Psoas muscle (tissue), 8 donors: Measurements from ENCODE around the gene NEMF. TPM values are rescaled to one million over a fixed set of nuclear protein-coding genes. Genes with fewer than 3 reads are reported as not detected.
"Not testable (repeated sequence)": the region's sequence is repeated elsewhere in the genome, so short reads cannot be mapped to it uniquely, and the experiment has no call there.

Experiments
- ATAC-seq, 4 donors: fragments of 200-7000 bp; cut with Tn5 transposase; one replicate each; pipeline ENCODE4 v1.9.1; 2020; ENCODE audit warnings: moderate library complexity in 3 of 4, mild to moderate bottlenecking in 2 of 4
- DNase-seq, 2 donors: peaks; one replicate each; pipeline ENCODE4 v3.0.0-alpha.2; 2020
- H3K27ac ChIP-seq: fragments of 200-600 bp; one replicate; pipeline ENCODE4 v1.8.0; 2022
- H3K27me3 ChIP-seq, 3 donors: fragments of 200-600 bp in 1 of 3; one replicate each; pipeline versions ENCODE4 v1.6.1 to v1.8.0; 2013 to 2022; ENCODE audit warnings: low read length in 2 of 3, mild to moderate bottlenecking in 2 of 3, moderate library complexity in 1 of 3; ENCODE audit not compliant: insufficient read depth in 3 of 3
- H3K36me3 ChIP-seq, 2 donors: fragments of 200-600 bp in 1 of 2; one replicate each; pipeline versions ENCODE4 v1.6.1 to v1.8.0; 2013 to 2022; ENCODE audit warnings: low read depth in 1 of 2, mild to moderate bottlenecking in 1 of 2, moderate library complexity in 1 of 2; ENCODE audit not compliant: insufficient read depth in 1 of 2
- H3K4me1 ChIP-seq: fragments of 200-600 bp; one replicate; pipeline ENCODE4 v1.8.0; 2022
- H3K4me3 ChIP-seq: fragments of 200-600 bp; one replicate; pipeline ENCODE4 v1.8.0; 2022; ENCODE audit warnings: mild to moderate bottlenecking
- H3K9me3 ChIP-seq: fragments of 200-600 bp; one replicate; pipeline ENCODE4 v1.8.0; 2022
- CTCF ChIP-seq: fragments of 200-600 bp; IDR thresholded peaks from one replicate; pipeline ENCODE4 v1.8.0; 2022; ENCODE audit warnings: antibody characterized with exemption
- WGBS, 3 donors: extraction: QIAGEN DNeasy Blood & Tissue Kit; methylation state at CpG; one replicate each; pipeline versions ENCODE4 v1.1.6 to v1.1.7; 2013; 5-methylcytosine and 5-hydroxymethylcytosine counted together
- intact Hi-C, 2 donors: fragments of 100-400 bp; cut with DNase I; formaldehyde crosslinking; loops; one replicate each; pipeline versions ENCODE4 v1.11.0 to v1.14.2; 2022
- polyA plus RNA-seq, 3 donors: library from polyadenylated mRNA; stranded (reverse); fragments of 200-250 nt; gene quantifications; one replicate each; pipeline ENCODE4 v1.2.3, GENCODE V29; 2013
- total RNA-seq, 4 donors: library from RNA; stranded (reverse); fragmentation: NEBNext Ultra II Directional in 2 of 4; extraction: Animal tissue kit (Norgen Biotek cat#: 25700) in 2 of 4; gene quantifications; one replicate each; pipeline versions ENCODE4 v1.2.1 to v1.2.4, GENCODE V29; 2021 to 2023
- donor health status: healthy with polysubstance abuse.
- donor health status: DM: no; HTN: no; CAD: no; lungs with moderate emphysema.
- donor health status: Bipolar disorder and iron deficiency.
- donor health status: healthy.
- donor health status: DM: yes; HTN: yes; CAD: no.
- donor health status: DM: no; HTN: no; CAD: no.
- donor health status: DM: no; HTN: no; CAD: no.
- donor health status: DM: yes; HTN: yes; CAD: no.

NEMF gene
- total and polyA plus RNA-seq, 7 donors = 20.5 to 68.3 (median 52.8) TPM

- Histone ChIP-seq H3K27me3 (no peaks in the 10 kb centered on the region), H3K9me3 (no peaks in the 10 kb centered on the region), H3K36me3 (peaks cover 0 to 96% of the 10 kb centered on the region in 2 donors), H3K4me3 (no peak overlapping the region), H3K4me1 (no peaks in the 10 kb centered on the region), H3K27ac (no peak overlapping the region)
- no peak for ATAC-seq
- DNase-seq = no peak
- intact Hi-C loops = no loop called here
- WGBS, 3 donors = 82 to 85% (median 85%) methylated on average over 1 of the region's 1 CpG
- no peak for TF ChIP-seq CTCF
Measured at GRCh38 chr14:49745191-49745590, 107.4 kb downstream of the NEMF start.

- intact Hi-C loops = not testable (repeated sequence)
Measured at GRCh38 chr14:49735669-49736068, 116.9 kb downstream of the NEMF start.

GRCh38 chr14:49733836-49734235 is 118.8 kb downstream of the NEMF start:
- no peak for TF ChIP-seq CTCF
- Histone ChIP-seq H3K36me3 (peaks cover 0 to 86% of the 10 kb centered on the region in 2 donors), H3K4me1 (no peaks in the 10 kb centered on the region), H3K27ac (no peak overlapping the region), H3K27me3 (no peaks in the 10 kb centered on the region), H3K9me3 (no peaks in the 10 kb centered on the region), H3K4me3 (no peak overlapping the region)
- no peak for DNase-seq
- intact Hi-C loops = no loop called here
- ATAC-seq = no peak

More at GRCh38 chr14:49735669-49736068, 116.9 kb downstream of the NEMF start:
- peaks cover 0 to 85% of the 10 kb centered on the region in 2 donors for H3K36me3 ChIP-seq
- not testable (repeated sequence) for DNase-seq, H3K27ac ChIP-seq, H3K4me3 ChIP-seq, H3K27me3 ChIP-seq, H3K4me1 ChIP-seq, H3K9me3 ChIP-seq, ATAC-seq
- WGBS, 3 donors = 86 to 100% (median 97%) methylated on average over 4 of the region's 4 CpGs

GRCh38 chr14:49732896-49733295 is 119.7 kb downstream of the NEMF start:
- H3K27ac ChIP-seq = no peak overlapping the region
- ATAC-seq (no peak), DNase-seq (no peak)
- H3K4me3 ChIP-seq = no peak overlapping the region
- intact Hi-C loops = no loop called here
- H3K36me3 ChIP-seq = peaks cover 0 to 89% of the 10 kb centered on the region in 2 donors
- H3K9me3 ChIP-seq = no peaks in the 10 kb centered on the region
- H3K4me1 ChIP-seq = no peaks in the 10 kb centered on the region
- 84 to 92% (median 85%) methylated on average over 3 of the region's 3 CpGs for WGBS, 3 donors
- H3K27me3 ChIP-seq = no peaks in the 10 kb centered on the region
- TF ChIP-seq CTCF = no peak

Other genes starting within 250 kb of the NEMF start
- gene RPL36AL, start 232.2 kb downstream of the NEMF start, total RNA-seq = 100 to 1,000 TPM in 3 of 4 donors, 10 to 100 TPM in 1; 84.6 to 178 (median 152) TPM
- gene RPL36AL, start 232.2 kb downstream of the NEMF start, polyA plus RNA-seq = 100 to 1,000 TPM; 366 to 522 (median 445) TPM
- gene MGAT2, start 232.0 kb downstream of the NEMF start, total RNA-seq = 10 to 100 TPM in 1 of 4 donors, 1 to 10 TPM in 3; 8.0 to 12.4 (median 9.3) TPM
- gene MGAT2, start 232.0 kb downstream of the NEMF start, polyA plus RNA-seq = 10 to 100 TPM in 2 of 3 donors, 1 to 10 TPM in 1; 5.5 to 11.4 (median 10.6) TPM
- 1 to 10 TPM; 4.0 to 6.0 (median 4.2) TPM for gene DNAAF2, start 217.5 kb downstream of the NEMF start, total RNA-seq
- gene DNAAF2, start 217.5 kb downstream of the NEMF start, polyA plus RNA-seq = 10 to 100 TPM in 1 of 3 donors, 1 to 10 TPM in 2; 6.7 to 10.6 (median 9.5) TPM
- gene POLE2, start 164.6 kb downstream of the NEMF start, total RNA-seq = 1 to 10 TPM in 1 of 4 donors, under 1 TPM in 2, not detected in 1; 0.46 to 1.0 (median 0.96) TPM
- 1 to 10 TPM in 1 of 3 donors, under 1 TPM in 2; 0.46 to 2.3 (median 0.48) TPM for gene POLE2, start 164.6 kb downstream of the NEMF start, polyA plus RNA-seq
- 1 to 10 TPM; 5.3 to 7.6 (median 6.9) TPM for gene KLHDC1, start 159.7 kb downstream of the NEMF start, total RNA-seq
- 1 to 10 TPM; 1.0 to 2.9 (median 2.4) TPM for gene KLHDC1, start 159.7 kb downstream of the NEMF start, polyA plus RNA-seq
- gene KLHDC2, start 84.6 kb downstream of the NEMF start, total RNA-seq = 10 to 100 TPM; 52.3 to 90.2 (median 69.5) TPM
- 10 to 100 TPM; 26.6 to 74.4 (median 53.2) TPM for gene KLHDC2, start 84.6 kb downstream of the NEMF start, polyA plus RNA-seq
- 10 to 100 TPM; 19.0 to 37.4 (median 30.6) TPM for gene ARF6, start 40.3 kb upstream of the NEMF start, total RNA-seq
- 10 to 100 TPM; 19.8 to 43.1 (median 26.9) TPM for gene ARF6, start 40.3 kb upstream of the NEMF start, polyA plus RNA-seq